DOHH2 (cell line): ENCODE data around the gene MAN2C1.

Experiments
- H3F3A ChIP-seq: fragments of 200-600 bp; sonication (generic), shearing (Covaris generic); 2 replicates; pipeline ENCODE4 v1.6.0; 2016; ENCODE audit warnings: antibody characterized with exemption, mild to moderate bottlenecking; ENCODE audit not compliant: control insufficient read depth, insufficient read depth
- H3K27ac ChIP-seq: fragments of 200-600 bp; sonication (generic); 2 replicates; pipeline ENCODE4 v1.5.1; 2014; ENCODE audit warnings: low read depth, mild to moderate bottlenecking, low read length, moderate library complexity
- H3K27me3 ChIP-seq: fragments of 200-600 bp; sonication (generic); 2 replicates; pipeline ENCODE4 v1.6.1; 2014; ENCODE audit warnings: mild to moderate bottlenecking, low read length, mixed read lengths; ENCODE audit not compliant: control insufficient read depth
- H3K36me3 ChIP-seq: fragments of 200-600 bp; sonication (generic); 2 replicates; pipeline ENCODE4 v1.6.1; 2014; ENCODE audit warnings: mild to moderate bottlenecking, low read length, moderate library complexity, mixed read lengths; ENCODE audit not compliant: control insufficient read depth
- H3K4me1 ChIP-seq: fragments of 200-600 bp; sonication (generic); 2 replicates; pipeline ENCODE4 v1.6.1; 2014; ENCODE audit warnings: mild to moderate bottlenecking, low read length, mixed read lengths; ENCODE audit not compliant: control insufficient read depth
- H3K4me2 ChIP-seq: fragments of 200-600 bp; sonication (generic); 2 replicates; pipeline ENCODE4 v1.6.0; 2014; ENCODE audit warnings: mild to moderate bottlenecking, low read length, moderate library complexity
- H3K4me3 ChIP-seq: fragments of 200-600 bp; sonication (generic); 2 replicates; pipeline ENCODE4 v1.5.1; 2014; ENCODE audit warnings: mild to moderate bottlenecking, low read length, mixed read lengths
- H3K79me2 ChIP-seq: fragments of 200-600 bp; sonication (generic); 2 replicates; pipeline ENCODE4 v1.6.1; 2014; ENCODE audit warnings: mild to moderate bottlenecking, low read length, mixed read lengths; ENCODE audit not compliant: control insufficient read depth
- H3K9me2 ChIP-seq: fragments of 200-600 bp; sonication (generic); replicated peaks from 2 replicates; pipeline ENCODE4 v1.6.1; 2014; ENCODE audit warnings: mild to moderate bottlenecking, low read length, mixed read lengths; ENCODE audit not compliant: control insufficient read depth
- H3K9me3 ChIP-seq: fragments of 200-600 bp; sonication (generic); 2 replicates; pipeline ENCODE4 v1.6.1; 2014; ENCODE audit warnings: antibody characterized with exemption, low read length, mixed read lengths; ENCODE audit not compliant: control insufficient read depth, insufficient read depth
- H4K20me1 ChIP-seq: fragments of 200-600 bp; sonication (generic); 2 replicates; pipeline ENCODE4 v1.6.0; 2014; ENCODE audit warnings: low read depth, mild to moderate bottlenecking, antibody characterized with exemption, low read length, moderate library complexity; ENCODE audit not compliant: control insufficient read depth, insufficient read depth
- EZH2phosphoT487 ChIP-seq: fragments of 200-600 bp; sonication (generic); IDR thresholded peaks from 2 replicates; pipeline ENCODE4 v1.6.1; 2017; ENCODE audit warnings: borderline replicate concordance, mild to moderate bottlenecking, antibody characterized with exemption, low read length, moderate library complexity, mixed read lengths
- TF ChIP-seq, protein P1 (sequence below): fragments of 200-600 bp; sonication (generic); IDR thresholded peaks from one replicate; pipeline ENCODE4 v1.5.1; 2014; ENCODE audit warnings: antibody characterized with exemption, mild to moderate bottlenecking, low read depth, low read length; ENCODE audit not compliant: poor library complexity, severe bottlenecking

MAN2C1 gene

DNA sequence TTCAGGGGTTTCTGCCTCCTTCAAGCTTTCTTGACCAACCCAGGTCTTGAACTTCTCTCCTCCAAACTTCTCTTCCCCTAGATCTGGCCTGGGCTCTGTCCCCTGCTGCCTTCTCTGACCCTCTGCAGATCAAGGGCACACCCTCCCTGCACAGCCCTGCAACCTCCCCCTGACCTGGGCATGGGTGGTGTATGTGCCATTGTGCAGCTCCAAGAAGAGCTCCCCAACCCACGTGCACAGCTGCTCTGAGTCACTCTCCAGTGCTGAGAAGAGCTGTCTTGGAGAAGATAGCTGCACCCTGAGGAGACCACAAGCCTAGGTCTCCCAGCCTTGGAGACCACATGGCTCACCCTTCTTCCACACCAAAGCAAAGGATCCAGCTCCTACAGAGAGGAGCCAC is 8.0 kb downstream of the MAN2C1 start:
- H3F3A ChIP-seq, result no peaks in the 10 kb centered on the region
- H3K27ac ChIP-seq, result no peak overlapping the region
- H3K4me2 ChIP-seq, result no peak overlapping the region
- TF ChIP-seq, protein P1, sequence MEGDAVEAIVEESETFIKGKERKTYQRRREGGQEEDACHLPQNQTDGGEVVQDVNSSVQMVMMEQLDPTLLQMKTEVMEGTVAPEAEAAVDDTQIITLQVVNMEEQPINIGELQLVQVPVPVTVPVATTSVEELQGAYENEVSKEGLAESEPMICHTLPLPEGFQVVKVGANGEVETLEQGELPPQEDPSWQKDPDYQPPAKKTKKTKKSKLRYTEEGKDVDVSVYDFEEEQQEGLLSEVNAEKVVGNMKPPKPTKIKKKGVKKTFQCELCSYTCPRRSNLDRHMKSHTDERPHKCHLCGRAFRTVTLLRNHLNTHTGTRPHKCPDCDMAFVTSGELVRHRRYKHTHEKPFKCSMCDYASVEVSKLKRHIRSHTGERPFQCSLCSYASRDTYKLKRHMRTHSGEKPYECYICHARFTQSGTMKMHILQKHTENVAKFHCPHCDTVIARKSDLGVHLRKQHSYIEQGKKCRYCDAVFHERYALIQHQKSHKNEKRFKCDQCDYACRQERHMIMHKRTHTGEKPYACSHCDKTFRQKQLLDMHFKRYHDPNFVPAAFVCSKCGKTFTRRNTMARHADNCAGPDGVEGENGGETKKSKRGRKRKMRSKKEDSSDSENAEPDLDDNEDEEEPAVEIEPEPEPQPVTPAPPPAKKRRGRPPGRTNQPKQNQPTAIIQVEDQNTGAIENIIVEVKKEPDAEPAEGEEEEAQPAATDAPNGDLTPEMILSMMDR, result no peak
- no peak for TF ChIP-seq EZH2phosphoT487
- H3K4me3 ChIP-seq, result no peak overlapping the region
- no peaks in the 10 kb centered on the region for H3K79me2 ChIP-seq
- no peaks in the 10 kb centered on the region for H3K9me2 ChIP-seq
- peaks cover 8% of the 10 kb centered on the region for H3K4me1 ChIP-seq
- no peaks in the 10 kb centered on the region for H3K27me3 ChIP-seq
- peaks cover 12% of the 10 kb centered on the region for H3K36me3 ChIP-seq
- no peaks in the 10 kb centered on the region for H3K9me3 ChIP-seq
- no peaks in the 10 kb centered on the region; the same call in 1 of the 2 replicates for H4K20me1 ChIP-seq

DNA sequence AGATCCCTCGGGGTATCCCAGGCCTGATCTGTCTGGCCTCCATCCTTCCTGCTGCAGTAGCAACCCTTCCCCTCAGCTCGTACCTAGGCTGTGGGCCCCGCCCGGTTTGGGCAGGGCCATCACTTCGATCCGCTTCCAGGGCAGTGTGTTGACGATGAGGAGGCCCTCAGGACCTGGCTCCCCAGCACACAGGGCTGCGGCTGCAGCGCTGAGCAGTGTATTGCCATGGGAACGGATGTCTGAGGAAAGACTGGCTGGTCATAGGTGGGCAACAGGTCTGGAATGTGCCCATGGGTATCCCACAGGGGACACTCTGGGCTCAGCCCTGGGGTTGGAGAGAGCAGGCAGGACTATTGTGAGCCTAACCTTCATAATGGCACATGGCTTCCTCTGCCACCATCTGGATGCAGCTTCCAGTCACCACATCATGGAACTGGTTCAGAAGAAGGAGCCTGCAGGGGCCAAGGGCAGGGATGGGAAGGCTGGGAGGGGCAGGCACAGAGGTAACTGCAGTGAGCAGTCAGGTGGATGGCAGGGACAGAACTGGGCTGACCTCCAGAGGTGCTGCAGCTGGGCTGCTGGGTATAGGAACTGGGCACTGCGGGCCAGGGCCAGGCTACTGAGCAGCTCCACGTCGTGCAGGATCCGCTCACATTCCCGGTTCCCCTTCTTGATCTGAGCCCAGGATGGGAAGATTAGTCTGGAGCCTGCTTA is 8.7 kb downstream of the MAN2C1 start:
- Histone ChIP-seq H4K20me1 (no peaks in the 10 kb centered on the region; the same call in 1 of the 2 replicates), H3K4me2 (no peak overlapping the region), H3K9me3 (no peaks in the 10 kb centered on the region), H3K36me3 (peaks cover 19% of the 10 kb centered on the region), H3K4me1 (peaks cover 8% of the 10 kb centered on the region), H3K79me2 (no peaks in the 10 kb centered on the region), H3K27ac (no peak overlapping the region), H3K27me3 (no peaks in the 10 kb centered on the region), H3K9me2 (no peaks in the 10 kb centered on the region), H3K4me3 (no peak overlapping the region), H3F3A (no peaks in the 10 kb centered on the region)
- no peak for TF ChIP-seq EZH2phosphoT487
- TF ChIP-seq, protein P1, result no peak

DNA sequence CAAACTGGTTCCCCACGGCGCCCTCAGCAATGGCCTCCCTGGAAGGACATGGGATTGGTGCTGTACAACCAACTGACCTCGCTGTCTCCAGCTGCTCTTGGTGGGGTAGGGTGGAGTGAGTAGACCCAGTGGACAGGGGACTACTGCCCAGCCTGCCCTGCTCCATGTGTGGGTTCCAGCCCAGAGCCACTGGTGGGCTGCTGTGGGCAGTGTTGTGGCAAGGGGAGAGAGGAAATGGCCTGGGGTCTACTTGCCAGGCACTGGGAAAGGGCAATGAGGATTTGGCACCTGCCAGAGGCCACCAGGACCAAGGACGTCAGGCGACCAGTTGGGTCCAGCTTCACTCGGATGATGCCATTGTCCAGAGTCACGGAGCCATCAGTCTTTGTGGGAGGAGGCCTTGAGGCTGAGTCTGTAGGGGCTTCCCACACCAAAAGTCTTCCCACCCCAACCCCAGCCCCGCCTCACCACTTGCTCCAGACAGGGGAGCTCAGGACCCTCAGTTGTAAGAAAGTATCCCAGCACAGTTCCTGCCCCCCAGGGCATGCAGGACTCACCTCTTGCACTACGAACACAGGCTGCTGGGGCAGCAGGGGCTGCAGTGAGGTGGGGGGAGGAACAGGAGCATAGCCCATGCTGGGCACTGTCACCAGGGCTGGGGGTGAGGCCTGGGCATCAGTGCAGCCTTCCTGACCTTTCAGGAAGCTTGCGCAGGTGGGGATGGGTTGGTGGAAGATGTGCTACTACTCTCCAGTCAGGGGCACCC is 9.5 kb downstream of the MAN2C1 start:
- Histone ChIP-seq H3K27ac (no peak overlapping the region), H3K4me2 (no peak overlapping the region), H4K20me1 (no peaks in the 10 kb centered on the region; the same call in 1 of the 2 replicates), H3K9me2 (no peaks in the 10 kb centered on the region), H3F3A (no peaks in the 10 kb centered on the region), H3K4me3 (no peak overlapping the region), H3K9me3 (no peaks in the 10 kb centered on the region), H3K36me3 (peaks cover 26% of the 10 kb centered on the region), H3K79me2 (no peaks in the 10 kb centered on the region), H3K27me3 (no peaks in the 10 kb centered on the region), H3K4me1 (peaks cover 8% of the 10 kb centered on the region)
- TF ChIP-seq EZH2phosphoT487, result no peak
- TF ChIP-seq, protein P1, result no peak
